GM19238 (cell line): ENCODE results near the gene SLC7A1.

Experiments used
- DNase-seq: peaks from one replicate; pipeline ENCODE4 v3.0.0; 2011; ENCODE audit warnings: low spot score; ENCODE audit not compliant: insufficient read length

The SLC7A1 gene

DNA sequence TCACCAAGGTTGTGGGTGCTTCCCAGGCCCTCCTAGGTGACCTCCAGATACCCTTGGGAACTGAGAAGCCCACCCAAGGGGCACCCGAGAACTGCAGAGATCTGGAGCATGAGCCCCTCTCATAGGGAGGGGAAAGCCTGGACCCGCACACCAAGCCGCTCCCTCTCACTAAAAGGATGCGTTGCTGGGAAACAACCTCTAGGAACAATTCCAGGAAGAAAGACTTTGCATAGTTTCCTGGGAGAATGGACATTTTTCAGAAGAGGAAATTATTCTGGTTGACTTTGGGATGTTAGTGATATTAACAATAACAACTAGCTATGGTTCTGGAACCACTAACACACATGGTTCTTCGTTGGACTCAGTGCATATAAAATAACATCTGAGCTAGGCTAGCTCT lies 64.6 kb downstream of the SLC7A1 start:
- DNase-seq = no peak

DNA sequence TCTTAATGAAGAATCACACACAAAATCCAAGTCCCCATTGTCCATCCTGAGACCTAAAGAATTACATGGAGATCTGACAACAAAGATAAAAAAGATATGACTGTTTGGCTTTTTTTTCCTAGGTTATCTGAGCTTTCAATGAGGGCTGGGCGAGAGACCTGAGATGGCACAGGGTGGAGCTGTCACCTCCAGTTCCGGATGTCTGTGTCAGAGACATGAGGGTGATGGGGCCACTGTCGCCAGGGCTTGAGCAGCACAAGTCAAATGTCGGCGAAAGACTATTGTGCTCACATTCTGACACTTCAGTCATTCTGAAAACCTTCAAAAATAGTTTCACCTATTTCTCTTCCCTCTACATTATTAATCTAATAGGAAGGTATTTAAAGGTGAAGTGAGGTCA lies 65.7 kb downstream of the SLC7A1 start:
- DNase-seq = no peak

DNA sequence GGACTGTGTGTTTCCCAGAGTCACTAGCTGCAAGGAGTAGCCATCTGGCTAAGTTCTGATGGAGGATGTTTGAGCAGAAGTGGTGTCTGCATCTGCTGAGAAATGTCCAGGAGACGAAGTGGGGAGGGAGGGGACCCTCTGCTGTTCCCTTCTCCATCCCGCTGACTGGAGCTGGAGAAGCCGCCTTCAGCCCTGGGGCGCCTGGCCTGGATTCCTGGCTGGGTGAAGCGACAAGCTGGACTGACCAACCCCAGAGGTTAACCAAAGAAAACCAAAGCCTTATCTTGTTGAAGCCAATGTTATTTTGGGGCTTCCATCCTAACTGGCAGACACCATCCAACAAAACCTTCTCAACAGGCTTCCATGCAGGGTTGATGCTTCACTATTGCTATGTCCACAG lies 67.6 kb downstream of the SLC7A1 start:
- no peak for DNase-seq

DNA sequence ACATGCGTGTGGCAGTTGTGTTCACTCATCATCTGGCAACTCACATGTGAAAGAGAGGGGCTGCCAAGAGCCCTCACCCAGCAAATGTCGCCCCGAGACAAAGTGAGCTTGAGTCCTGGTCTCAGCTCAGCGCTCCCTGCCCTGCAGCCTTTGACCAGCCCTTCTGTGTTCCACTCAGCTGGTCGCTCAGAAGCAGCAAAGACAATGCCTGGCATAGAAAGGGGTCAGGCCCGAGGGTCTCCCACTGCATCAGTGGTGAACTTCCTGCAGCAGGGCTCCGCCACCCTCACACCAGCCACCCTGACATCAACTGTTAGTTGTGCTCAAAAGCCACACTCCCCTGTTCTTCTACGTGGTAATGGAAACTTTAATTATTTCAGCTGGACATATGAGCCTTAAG lies 68.0 kb downstream of the SLC7A1 start:
- no peak for DNase-seq

DNA sequence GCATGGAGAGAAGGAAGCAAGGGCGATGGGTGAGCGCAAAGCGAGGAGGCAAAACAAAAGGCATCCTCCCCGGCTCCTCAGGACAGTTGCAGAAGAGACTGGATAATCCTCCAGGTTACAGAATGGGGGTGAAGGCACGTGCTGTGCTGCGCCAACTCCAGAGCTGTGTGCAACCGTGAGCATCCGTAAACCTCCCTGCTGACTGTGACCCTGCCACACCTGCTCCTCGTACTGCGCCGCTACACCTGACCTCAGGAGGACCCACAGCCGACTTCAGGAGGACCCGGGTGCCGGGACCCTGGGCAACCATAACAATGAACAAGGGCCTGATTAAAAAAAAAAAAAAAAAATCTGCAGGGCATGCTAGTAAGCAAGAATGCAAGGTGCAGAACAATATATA lies 68.7 kb downstream of the SLC7A1 start:
- no peak for DNase-seq

DNA sequence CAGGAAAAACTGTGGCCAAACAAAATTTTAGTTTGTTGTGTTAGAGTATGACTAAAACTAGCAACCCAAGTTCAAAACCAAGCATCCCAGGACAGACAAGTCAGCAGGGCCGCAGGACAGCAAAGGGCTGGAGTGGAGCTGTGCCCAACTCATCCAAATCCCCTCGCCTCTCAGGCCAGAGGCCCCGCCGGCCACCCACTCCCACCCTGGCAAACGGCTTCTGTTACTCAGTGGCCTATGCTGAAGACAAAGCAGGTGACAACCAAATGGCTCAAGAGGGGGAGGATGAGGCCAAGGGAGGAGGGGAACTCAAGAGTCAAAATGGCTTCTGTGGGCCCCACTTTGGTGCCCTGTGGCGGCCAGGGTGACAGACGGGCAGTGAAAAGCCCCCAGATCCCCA lies 69.7 kb downstream of the SLC7A1 start:
- DNase-seq = no peak

DNA sequence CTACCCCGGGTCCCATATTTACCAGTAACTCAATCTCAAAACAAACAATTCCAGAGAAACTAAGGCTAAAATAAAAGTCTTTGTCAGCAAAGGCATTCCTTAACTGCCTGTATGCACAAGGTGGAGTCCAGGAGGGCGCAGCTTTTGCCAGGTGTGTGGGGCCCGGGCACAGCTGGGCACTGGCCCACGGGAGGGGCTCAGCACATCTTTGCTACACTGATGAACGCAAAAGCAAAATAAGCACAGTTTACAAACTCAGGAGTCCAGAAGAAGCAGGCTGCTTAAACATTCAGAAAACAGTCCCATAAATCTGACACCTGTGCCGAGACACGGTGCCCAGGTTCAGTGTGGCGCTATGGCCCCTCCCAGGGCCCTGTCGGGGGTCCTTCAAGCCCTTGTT lies 70.8 kb downstream of the SLC7A1 start:
- no peak for DNase-seq

DNA sequence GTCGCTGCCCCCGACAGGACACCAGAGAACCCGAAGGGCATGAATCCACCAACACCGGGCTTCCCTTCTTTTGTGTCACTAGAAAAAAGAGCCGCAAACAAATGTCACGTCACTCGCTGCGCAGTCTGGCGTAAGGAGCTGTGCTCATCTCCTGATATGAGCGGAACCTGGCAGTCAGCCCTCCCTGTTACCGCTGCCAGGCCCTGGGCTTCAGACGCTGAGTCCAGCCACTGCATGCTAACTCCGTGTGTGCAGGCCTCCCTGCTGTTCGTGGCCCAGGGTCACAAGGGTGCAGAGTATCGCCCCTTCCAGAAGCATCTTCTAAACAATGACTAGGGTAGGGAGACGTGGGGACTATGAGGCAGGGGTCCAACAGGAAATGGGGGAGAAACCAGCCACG lies 71.3 kb downstream of the SLC7A1 start:
- no peak for DNase-seq

DNA sequence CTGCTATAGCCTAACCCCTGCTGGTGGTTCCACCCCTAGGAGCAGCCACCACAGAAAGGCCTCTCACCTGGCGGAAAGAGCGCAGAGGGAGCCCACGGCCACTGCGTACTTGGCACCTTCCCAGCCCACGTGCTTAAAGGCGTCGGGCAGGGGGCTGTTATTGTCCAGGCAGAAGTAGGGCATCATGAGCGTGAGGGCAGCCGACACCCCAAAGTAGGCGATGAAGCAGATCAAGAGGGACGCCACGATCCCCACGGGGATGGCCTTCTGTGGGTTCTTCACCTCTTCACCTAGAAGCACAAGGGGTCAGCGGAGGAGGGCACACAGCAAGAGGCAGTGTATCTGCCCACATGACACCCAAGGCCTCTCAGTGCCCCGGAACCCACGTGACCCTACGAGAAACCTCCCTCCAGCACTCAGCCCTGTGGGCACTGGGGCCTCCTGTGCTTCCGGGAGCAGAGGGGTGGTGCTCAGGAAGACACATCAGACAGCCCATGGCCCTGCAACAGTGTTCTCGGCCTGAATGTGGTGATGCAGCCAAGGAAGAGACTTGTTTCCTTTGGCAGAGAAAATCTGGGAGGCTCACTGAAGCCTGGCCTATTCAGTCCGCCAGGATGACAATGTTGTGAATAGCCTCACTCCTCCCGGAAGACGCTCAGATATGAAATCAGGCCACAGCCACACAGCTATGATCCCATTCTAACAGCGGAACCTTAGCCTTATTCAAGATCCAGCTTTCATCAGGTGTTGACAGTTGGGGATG lies 72.1 kb downstream of the SLC7A1 start:
- no peak for DNase-seq

DNA sequence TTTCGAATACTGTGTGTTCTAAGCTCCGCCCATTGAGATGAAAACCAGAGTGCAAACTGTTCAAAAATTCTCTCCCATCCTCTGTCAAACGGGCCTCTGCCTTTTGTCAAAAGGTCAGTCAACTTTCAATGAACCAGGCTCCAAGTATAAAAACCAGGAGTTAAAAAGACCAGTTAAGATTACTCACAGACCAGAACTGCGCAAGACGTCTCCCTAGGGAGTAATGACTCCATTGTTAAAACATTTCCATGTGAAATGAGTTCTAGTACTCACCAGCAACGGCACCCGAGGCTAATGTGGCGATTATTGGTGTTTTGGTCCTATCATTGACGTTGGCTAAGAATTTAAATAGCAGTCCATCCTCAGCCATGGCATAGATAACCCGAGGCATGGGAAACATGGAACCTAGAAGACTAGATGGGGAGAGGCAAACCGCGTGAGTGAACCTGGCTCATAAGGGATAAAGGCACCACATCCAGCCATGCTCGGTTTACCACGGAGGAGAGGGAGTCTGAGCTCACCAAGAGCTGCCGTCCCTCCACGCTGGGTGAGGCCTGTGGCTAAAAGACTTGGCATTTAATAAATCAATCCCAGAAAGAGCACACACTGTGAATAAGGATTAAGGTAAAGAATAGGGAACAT lies 73.3 kb downstream of the SLC7A1 start:
- DNase-seq = no peak

DNA sequence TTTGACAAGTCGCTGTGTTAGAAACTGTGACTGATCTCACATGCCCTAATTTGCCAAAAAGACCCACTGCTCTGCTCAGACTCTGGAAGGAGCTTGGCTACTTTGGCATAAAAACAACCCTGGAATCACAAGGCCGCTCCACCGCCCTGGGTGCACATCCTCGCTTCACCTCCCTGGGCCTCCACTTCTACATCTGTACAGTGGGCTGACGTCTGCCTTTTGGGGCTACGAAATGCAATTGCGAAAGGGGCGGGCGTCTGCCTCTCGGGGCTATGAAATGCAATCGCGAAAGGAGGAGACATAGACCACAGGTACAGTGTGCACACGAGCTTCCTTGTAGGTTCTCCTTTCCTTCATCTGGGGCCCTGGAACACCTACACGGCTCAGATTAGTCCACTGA lies 74.2 kb downstream of the SLC7A1 start:
- no peak for DNase-seq

DNA sequence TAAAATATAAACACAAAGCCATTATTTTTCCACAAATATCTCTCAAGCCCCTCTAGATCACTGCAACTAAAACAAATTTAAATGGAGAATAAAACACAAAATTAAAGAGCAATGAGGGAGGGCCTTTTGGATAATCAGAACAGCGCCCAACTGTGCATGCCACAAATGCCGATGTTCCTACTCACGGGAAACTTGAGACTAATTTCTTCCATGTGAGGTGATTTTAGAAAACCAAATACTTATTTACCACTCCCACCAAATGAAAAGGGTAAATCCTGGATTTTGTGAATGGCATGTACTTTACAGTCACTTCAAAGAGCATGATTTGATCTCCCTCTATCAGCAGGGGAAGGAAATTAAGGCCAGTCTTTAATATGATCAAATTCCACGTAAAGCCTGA lies 74.8 kb downstream of the SLC7A1 start:
- DNase-seq = no peak

DNA sequence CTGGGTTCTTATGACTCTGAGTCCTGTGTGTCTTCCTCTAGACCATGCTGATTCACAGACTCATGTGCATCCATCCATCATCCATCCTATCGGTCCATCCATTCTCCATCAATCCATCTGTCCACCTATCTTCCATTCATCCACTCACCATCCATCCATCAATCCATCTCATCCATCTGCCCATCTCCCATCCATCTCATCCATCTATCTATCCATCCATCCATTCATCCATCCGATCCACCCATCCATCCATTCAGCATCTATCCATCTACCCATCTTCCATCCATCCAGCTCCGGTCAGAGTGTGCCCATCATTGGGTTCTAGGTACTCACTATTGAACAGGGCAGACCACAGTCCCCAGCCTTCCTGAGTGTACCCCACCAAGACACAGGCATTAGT lies 75.6 kb downstream of the SLC7A1 start:
- DNase-seq = no peak

DNA sequence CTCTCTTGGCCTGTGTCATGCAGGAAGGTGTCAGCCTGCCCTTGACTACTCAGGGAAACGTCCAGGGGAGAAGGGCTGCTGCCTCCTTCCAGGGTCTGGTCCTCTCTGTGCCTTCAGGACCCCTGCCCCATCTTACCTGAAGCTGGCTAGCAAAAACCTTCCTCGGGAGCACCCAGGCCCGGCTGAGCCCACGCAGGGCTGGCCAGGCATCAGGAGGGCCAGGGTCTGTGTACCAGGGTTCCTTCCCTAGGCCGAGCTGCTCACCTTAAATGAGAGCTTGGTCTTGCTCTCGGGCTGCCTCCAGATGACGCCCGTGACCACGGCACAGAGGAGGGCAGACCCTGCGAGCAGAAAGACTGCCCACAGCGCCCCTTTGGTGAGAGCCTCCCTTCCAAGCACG lies 78.6 kb downstream of the SLC7A1 start:
- DNase-seq = no peak

DNA sequence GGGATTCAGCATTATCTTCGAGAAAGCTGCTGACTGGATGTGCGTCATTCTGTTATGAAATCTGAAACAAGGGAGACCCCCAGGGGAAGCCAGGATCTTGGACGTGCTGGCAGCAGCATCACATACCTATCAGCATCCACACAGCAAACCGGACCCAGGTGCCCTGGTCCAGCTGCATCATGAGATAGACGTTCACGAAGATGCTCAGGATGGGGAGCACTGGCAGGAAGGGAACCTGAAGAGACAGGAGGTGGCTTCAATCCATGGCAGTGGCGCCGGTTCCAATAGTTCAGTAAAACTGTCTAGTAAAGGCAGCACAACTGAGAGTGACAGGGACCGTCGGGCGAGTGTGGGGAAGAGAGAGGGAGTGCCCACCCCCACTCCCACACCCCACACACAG lies 79.5 kb downstream of the SLC7A1 start:
- DNase-seq = no peak

DNA sequence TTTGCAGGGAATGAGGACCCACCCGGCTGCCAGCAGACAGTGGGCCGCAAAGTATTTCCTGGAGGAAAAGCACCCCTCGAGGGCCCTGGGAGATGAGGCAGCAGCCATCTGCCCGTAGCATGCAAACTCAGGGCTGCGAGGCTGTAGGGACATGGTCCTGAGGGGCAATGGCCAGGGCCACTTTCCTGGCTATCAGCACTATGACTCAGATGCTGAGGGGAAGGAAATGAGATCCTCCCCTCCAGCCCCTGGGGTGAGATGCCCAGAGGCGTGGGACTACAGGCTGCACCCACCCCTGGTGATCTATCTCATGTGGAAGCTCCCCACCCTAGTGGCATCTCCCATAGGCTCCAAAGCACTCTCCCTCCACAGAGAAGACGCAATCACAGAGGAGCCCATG lies 80.1 kb downstream of the SLC7A1 start:
- no peak for DNase-seq

DNA sequence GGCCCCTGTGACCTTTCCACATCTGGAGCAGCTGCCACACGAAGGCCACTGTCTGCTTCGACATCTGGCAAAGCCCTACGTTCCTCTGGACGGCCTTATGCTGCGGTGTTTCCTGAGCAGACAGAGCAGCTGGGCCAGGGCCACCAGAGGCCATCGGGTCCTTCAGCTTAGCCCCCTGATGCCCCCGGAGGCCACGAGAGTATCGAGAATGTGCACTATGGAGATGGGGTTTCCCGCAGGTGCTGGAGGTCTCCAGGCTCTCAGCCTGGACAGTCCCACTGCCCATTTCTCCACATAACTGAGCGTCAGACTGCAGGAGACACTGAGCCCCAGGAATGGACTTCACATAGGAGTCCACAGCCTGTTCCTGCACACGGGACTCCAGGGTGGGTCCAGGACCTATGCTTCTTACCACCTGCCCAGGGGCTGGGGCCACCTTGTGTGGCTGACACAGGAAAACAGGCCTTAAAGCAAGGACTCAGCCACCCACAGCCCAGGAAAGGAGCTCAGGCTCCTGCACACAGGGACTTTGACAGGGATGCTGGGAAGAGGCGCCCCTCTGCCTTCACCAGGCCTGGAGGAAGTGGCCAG lies 80.7 kb downstream of the SLC7A1 start:
- DNase-seq = no peak

DNA sequence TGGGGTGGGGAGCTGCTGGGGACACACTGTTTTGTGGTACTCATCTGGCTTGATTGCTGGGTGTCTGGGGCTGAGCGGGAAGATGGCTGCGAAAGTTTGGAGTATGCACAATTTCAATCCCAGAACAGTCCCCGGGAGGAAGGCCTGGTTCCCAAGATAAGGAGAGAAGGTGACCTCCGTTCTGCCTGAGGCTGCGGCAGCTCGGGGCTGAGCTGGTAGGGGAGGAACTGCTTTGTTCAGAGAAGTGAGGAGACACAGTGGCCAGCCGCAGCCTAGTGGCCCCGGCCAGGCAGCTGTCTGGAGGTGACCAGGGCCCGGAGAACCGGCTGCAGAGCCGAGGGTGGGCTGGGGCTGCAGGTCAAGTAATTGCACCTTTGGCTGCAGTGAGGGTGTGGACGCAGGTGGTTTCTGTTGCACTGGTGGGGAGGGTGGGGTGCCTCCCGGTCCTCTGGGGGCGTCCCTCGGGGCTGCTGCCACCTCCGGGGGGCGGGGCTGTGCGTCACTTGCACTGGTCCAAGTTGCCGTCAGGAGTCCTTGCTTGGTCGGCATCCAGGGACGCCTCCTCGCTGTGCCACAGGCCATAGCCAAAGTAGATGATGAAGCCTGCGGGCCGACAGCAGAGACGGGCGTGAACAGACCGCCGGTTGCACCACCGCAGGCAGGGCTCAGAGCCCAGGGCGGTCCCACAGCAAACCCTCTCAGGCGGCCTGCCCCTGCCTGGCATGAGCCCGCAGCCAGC lies 81.3 kb downstream of the SLC7A1 start:
- no peak for DNase-seq

DNA sequence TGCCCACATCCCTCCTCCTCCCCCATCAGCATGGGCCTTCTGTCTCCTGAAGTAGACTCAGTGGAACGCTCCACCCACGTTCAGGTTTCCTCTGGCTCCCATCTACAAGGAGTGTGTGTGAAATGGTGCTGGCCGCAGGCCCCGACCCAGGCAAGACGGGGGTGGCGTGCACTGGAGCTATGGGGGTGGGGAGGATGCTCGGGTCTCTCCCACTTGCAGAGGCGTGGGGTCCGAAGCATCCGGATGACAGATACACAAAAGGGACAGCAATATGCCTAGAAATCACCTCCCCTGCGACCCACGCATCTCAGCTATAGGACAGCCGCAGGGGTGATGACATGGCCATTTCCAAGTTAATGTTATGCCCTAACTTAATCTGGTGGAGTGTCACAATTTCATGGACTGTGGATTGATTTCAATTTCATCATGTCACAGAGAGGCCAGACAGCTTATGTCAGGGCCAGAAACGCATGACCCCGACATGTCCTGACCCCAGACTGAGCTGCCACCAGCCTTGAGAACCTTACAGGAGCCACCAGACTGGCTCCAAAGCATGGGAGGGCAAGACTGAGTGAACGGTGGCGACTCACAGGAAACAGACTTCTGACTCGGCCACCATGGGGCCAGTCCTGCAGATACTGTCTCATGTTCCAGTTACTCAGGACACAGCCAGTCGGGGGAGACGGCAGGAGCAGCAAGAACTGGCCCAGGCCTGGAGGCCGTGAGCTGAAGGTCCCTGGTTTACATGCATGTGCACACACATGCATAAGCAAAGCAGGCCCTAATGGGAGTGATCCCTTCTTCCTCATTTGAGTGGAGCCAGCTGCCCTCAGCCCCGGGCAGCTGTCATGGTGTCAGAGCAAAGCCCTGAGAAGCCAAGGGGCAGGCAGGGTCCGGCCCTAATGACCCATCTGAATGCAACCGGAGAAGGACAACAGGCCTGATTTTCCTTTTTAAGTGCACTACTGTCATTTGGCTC lies 82.2 kb downstream of the SLC7A1 start:
- DNase-seq = no peak

DNA sequence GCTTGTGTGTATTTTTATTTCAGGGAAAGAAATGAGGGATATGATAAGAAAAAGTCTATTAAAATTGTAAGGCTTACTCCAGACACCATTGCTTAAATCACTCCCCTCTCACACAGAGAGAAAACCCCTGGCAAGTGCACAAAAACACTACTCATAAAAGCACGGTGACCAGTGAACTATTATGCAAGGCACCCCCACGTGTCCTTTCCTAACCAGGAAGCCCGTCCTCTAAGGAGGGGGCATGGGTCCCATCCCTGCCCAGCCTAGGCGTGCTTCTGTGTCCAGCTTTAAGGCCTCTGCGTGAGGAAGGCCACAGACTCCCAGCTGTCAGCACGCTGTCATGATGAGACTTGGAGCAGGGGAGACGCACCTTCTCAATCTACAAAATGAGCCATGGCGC lies 83.5 kb downstream of the SLC7A1 start:
- no peak for DNase-seq
